Brain microvascular endothelial cell (primary cell): ENCODE measurements around the gene PCMT1.

Experiments used
- DNase-seq: peaks from one replicate; pipeline ENCODE4 v3.0.0-alpha.2; 2020
- H3K27ac ChIP-seq: fragments of 250-450 bp; sonication (Bioruptor Pico); 2 replicates; pipeline ENCODE4 v1.5.1; 2020; ENCODE audit warnings: mild to moderate bottlenecking, moderate library complexity
- H3K27me3 ChIP-seq: fragments of 250-450 bp; sonication (Bioruptor Pico); replicated peaks from 2 replicates; pipeline ENCODE4 v1.5.1; 2020; ENCODE audit warnings: mild to moderate bottlenecking
- H3K36me3 ChIP-seq: fragments of 250-450 bp; sonication (Bioruptor Pico); replicated peaks from 2 replicates; pipeline ENCODE4 v1.5.1; 2020; ENCODE audit warnings: mild to moderate bottlenecking
- H3K4me3 ChIP-seq: 2 replicates; pipeline ENCODE4 v1.5.1; 2011; ENCODE audit warnings: low read depth, mild to moderate bottlenecking, control low read depth, low read length, moderate library complexity
- CTCF ChIP-seq: IDR thresholded peaks from 2 replicates; pipeline ENCODE4 v1.5.1; 2011; ENCODE audit warnings: low read depth, mild to moderate bottlenecking, moderate library complexity, low read length, control low read depth, inconsistent platforms; ENCODE audit errors: missing control alignments
- in situ Hi-C: cut with HindIII; loops from 2 replicates; pipeline ENCODE4 v1.10.0; 2017; ENCODE audit warnings: low sequenced_read_pairs, low pct_ligation_motif_present

PCMT1 gene

GRCh38 chr6:149779644-149779963 lies 30.1 kb downstream of the PCMT1 start:
- Histone ChIP-seq H3K27me3 (no peaks in the 10 kb centered on the region), H3K4me3 (no peak overlapping the region), H3K36me3 (peaks cover 15% of the 10 kb centered on the region), H3K27ac (no peak overlapping the region)
- in situ Hi-C loops = no loop called here
- DNase-seq = no peak
- no peak for TF ChIP-seq CTCF

GRCh38 chr6:149781715-149782114 lies 32.2 kb downstream of the PCMT1 start:
- H3K36me3 ChIP-seq = peaks cover 4% of the 10 kb centered on the region
- H3K27ac ChIP-seq = no peak overlapping the region
- no peak overlapping the region for H3K4me3 ChIP-seq
- no peaks in the 10 kb centered on the region for H3K27me3 ChIP-seq
- in situ Hi-C loops = no loop called here
- TF ChIP-seq CTCF = no peak
- DNase-seq = no peak

GRCh38 chr6:149782337-149782736 lies 32.8 kb downstream of the PCMT1 start:
- no peaks in the 10 kb centered on the region for H3K27me3 ChIP-seq
- TF ChIP-seq CTCF = no peak
- in situ Hi-C loops = no loop called here
- no peak overlapping the region for H3K4me3 ChIP-seq
- H3K27ac ChIP-seq = no peak overlapping the region
- no peak for DNase-seq
- H3K36me3 ChIP-seq = peaks cover 2% of the 10 kb centered on the region

GRCh38 chr6:149783551-149783950 lies 34.0 kb downstream of the PCMT1 start:
- H3K27me3 ChIP-seq = no peaks in the 10 kb centered on the region
- in situ Hi-C loops = no loop called here
- DNase-seq = no peak
- H3K36me3 ChIP-seq = peaks cover 2% of the 10 kb centered on the region
- H3K4me3 ChIP-seq = no peak overlapping the region
- TF ChIP-seq CTCF = no peak
- no peak overlapping the region for H3K27ac ChIP-seq

- H3K4me3 ChIP-seq = no peak overlapping the region
- no peak for TF ChIP-seq CTCF
- peaks cover 13% of the 10 kb centered on the region for H3K36me3 ChIP-seq
- in situ Hi-C loops = no loop called here
- no peak overlapping the region for H3K27ac ChIP-seq
- no peak for DNase-seq
- H3K27me3 ChIP-seq = no peaks in the 10 kb centered on the region
Measured at GRCh38 chr6:149806127-149806526, 56.6 kb downstream of the PCMT1 start.

- in situ Hi-C loops = no loop called here
- Histone ChIP-seq H3K27me3 (no peaks in the 10 kb centered on the region), H3K27ac (no peak overlapping the region), H3K36me3 (peaks cover 6% of the 10 kb centered on the region), H3K4me3 (no peak overlapping the region)
- DNase-seq = no peak
- TF ChIP-seq CTCF = no peak
Measured at GRCh38 chr6:149809798-149810197, 60.3 kb downstream of the PCMT1 start.
